Stimulated activated CD4-positive, alpha-beta T cell treated with anti-CD3 and anti-CD28 coated beads, Interleukin-1b, Interleukin-23, amount 100 ng/mL, for 24 hours (primary cell): ENCODE data around the gene TOX4.
"Not testable (repeated sequence)": the region's sequence is repeated elsewhere in the genome, so short reads cannot be mapped to it uniquely, and the experiment has no call there.

Experiments used
- DNase-seq, 4 experiments: peaks; one replicate each; pipeline ENCODE4 v3.0.0-alpha.2; 2020; ENCODE audit warnings: low read depth in 4 of 4, low spot score in 1 of 4

Gene TOX4

GRCh38 chr14:21534576-21534975 is 57.6 kb downstream of the TOX4 start:
- no peak for DNase-seq

GRCh38 chr14:21535545-21536417 is 58.8 kb downstream of the TOX4 start:
- no peak for DNase-seq

- DNase-seq: no peak
Measured at GRCh38 chr14:21536418-21537089, 59.6 kb downstream of the TOX4 start.

GRCh38 chr14:21537090-21537424 is 60.1 kb downstream of the TOX4 start:
- DNase-seq: no peak

GRCh38 chr14:21539189-21539940 is 62.4 kb downstream of the TOX4 start:
- DNase-seq: no peak

- no peak for DNase-seq
Measured at GRCh38 chr14:21541413-21542074, 64.5 kb downstream of the TOX4 start.

GRCh38 chr14:21543521-21543960 is 66.5 kb downstream of the TOX4 start:
- DNase-seq: no peak

- DNase-seq: no peak
Measured at GRCh38 chr14:21543963-21544362, 67.0 kb downstream of the TOX4 start.

GRCh38 chr14:21544588-21544987 is 67.6 kb downstream of the TOX4 start:
- not testable (repeated sequence) for DNase-seq
